GM21619 (cell line): ENCODE data around the gene CDC5L.

Source experiments
- ATAC-seq: cut with Tn5 transposase; IDR thresholded peaks from one replicate; pipeline ENCODE4 v1.9.1; 2021; ENCODE audit not compliant: unreplicated experiment

Gene CDC5L

GRCh38 chr6:44451803-44452695 lies 64.5 kb downstream of the CDC5L start:
- no peak for ATAC-seq

GRCh38 chr6:44452725-44453124 lies 65.2 kb downstream of the CDC5L start:
- no peak for ATAC-seq

GRCh38 chr6:44453146-44453545 lies 65.6 kb downstream of the CDC5L start:
- no peak for ATAC-seq

GRCh38 chr6:44454198-44454597 lies 66.7 kb downstream of the CDC5L start:
- ATAC-seq, result no peak

GRCh38 chr6:44456070-44456965 lies 68.8 kb downstream of the CDC5L start:
- ATAC-seq, result no peak

GRCh38 chr6:44456966-44457292 lies 69.4 kb downstream of the CDC5L start:
- no peak for ATAC-seq

GRCh38 chr6:44457596-44457995 lies 70.1 kb downstream of the CDC5L start:
- ATAC-seq, result no peak

- ATAC-seq, result no peak
Observed at GRCh38 chr6:44458551-44458950, 71.0 kb downstream of the CDC5L start.

GRCh38 chr6:44462335-44462734 lies 74.8 kb downstream of the CDC5L start:
- no peak for ATAC-seq

- no peak for ATAC-seq
Observed at GRCh38 chr6:44462797-44463727, 75.6 kb downstream of the CDC5L start.

GRCh38 chr6:44463728-44464450 lies 76.4 kb downstream of the CDC5L start:
- no peak for ATAC-seq

GRCh38 chr6:44464527-44465310 lies 77.2 kb downstream of the CDC5L start:
- no peak for ATAC-seq

- ATAC-seq, result no peak
Observed at GRCh38 chr6:44466955-44467354, 79.4 kb downstream of the CDC5L start.

- no peak for ATAC-seq
Observed at GRCh38 chr6:44468835-44469234, 81.3 kb downstream of the CDC5L start.

- ATAC-seq, result no peak
Observed at GRCh38 chr6:44470115-44470464, 82.6 kb downstream of the CDC5L start.

GRCh38 chr6:44470746-44471145 lies 83.2 kb downstream of the CDC5L start:
- no peak for ATAC-seq

- no peak for ATAC-seq
Observed at GRCh38 chr6:44471271-44471981, 83.9 kb downstream of the CDC5L start.

- ATAC-seq, result no peak
Observed at GRCh38 chr6:44472250-44472945, 84.9 kb downstream of the CDC5L start.
